ENCODE results near the gene RARA. TPM values are rescaled to one million over a fixed set of nuclear protein-coding genes. Genes with fewer than 3 reads are reported as not detected.

RARA gene
- total and polyA plus RNA-seq, 8 donors, result 6.8 to 19.7 (median 11.6) TPM

GRCh38 chr17:40344421-40345160, 35.6 kb downstream of the RARA start:
- intact Hi-C loops (cut with DNase I), result loop anchor here in 1 of 3 donors (5.0 kb wide), 1 partner anchor 32 kb away; no protein-coding TSS in a partner anchor
- no peak for ATAC-seq
- 62 to 64% methylated on average over 7 of the region's 7 CpGs for WGBS, 2 donors
- Histone ChIP-seq H3K4me1 (peaks cover 22 to 61% (median 26%) of the 10 kb centered on the region in 3 donors), H3K27me3 (no peaks in the 10 kb centered on the region), H3K9me3 (no peaks in the 10 kb centered on the region), H3K36me3 (no peaks in the 10 kb centered on the region), H3K4me3 (peak overlapping the region; percentile 20 to 73 (median 38)), H3K27ac (peak overlapping the region; percentile 12 to 82 (median 68))
- FAIRE-seq, result no peak
- TF ChIP-seq CTCF (IDR thresholded peaks at IDR 0.05), result no peak
- DNase-seq, result no peak

- peaks cover 22 to 61% (median 26%) of the 10 kb centered on the region in 3 donors for H3K4me1 ChIP-seq
- no peak for TF ChIP-seq CTCF (IDR thresholded peaks at IDR 0.05)
- ATAC-seq, result peak; percentile 42 to 68 (median 56)
- no peak for FAIRE-seq
- DNase-seq, result peak; percentile 78 to 91 (median 84)
- H3K9me3 ChIP-seq, result no peaks in the 10 kb centered on the region
- H3K27ac ChIP-seq, result peak overlapping the region; percentile 12 to 82 (median 68)
- intact Hi-C loops (cut with DNase I), result loop anchor here in 1 of 3 donors (5.0 kb wide), 1 partner anchor 33 kb away; no protein-coding TSS in a partner anchor
- H3K4me3 ChIP-seq, result peak overlapping the region; percentile 20 to 73 (median 38)
- H3K36me3 ChIP-seq, result no peaks in the 10 kb centered on the region
- WGBS, 2 donors, result 0 to 1% methylated on average over 41 to 45 of the region's 45 CpGs
- no peaks in the 10 kb centered on the region for H3K27me3 ChIP-seq
Observed at GRCh38 chr17:40345161-40345993, 36.4 kb downstream of the RARA start.

GRCh38 chr17:40345994-40346764, 37.2 kb downstream of the RARA start:
- ATAC-seq, result no peak
- H3K27ac ChIP-seq, result peak overlapping the region in 3 of 4 donors; percentile 58 to 82 (median 78)
- peaks cover 22 to 56% (median 22%) of the 10 kb centered on the region in 3 donors for H3K4me1 ChIP-seq
- no peak for TF ChIP-seq CTCF (IDR thresholded peaks at IDR 0.05)
- H3K9me3 ChIP-seq, result no peaks in the 10 kb centered on the region
- H3K36me3 ChIP-seq, result no peaks in the 10 kb centered on the region
- H3K4me3 ChIP-seq, result peak overlapping the region in 2 of 4 donors; percentile 41 to 73
- 39 to 42% methylated on average over 11 of the region's 11 CpGs for WGBS, 2 donors
- peak in 1 of 6 donors; percentile 24 for DNase-seq
- intact Hi-C loops (cut with DNase I), result loop anchor here in 1 of 3 donors (5.0 kb wide), 1 partner anchor 34 kb away; no protein-coding TSS in a partner anchor
- no peak for FAIRE-seq
- H3K27me3 ChIP-seq, result no peaks in the 10 kb centered on the region

- no peak overlapping the region for H3K27ac ChIP-seq
Observed at GRCh38 chr17:40346765-40347158, 37.8 kb downstream of the RARA start.

More at GRCh38 chr17:40346765-40347158, 37.8 kb downstream of the RARA start:
- intact Hi-C loops (cut with DNase I), result loop anchor here in 1 of 3 donors (5.0 kb wide), 1 partner anchor 34 kb away; no protein-coding TSS in a partner anchor
- Histone ChIP-seq H3K36me3 (peaks cover 0 to 2% (median under 1%) of the 10 kb centered on the region in 3 donors), H3K9me3 (no peaks in the 10 kb centered on the region), H3K27me3 (no peaks in the 10 kb centered on the region), H3K4me1 (peaks cover 22 to 56% (median 22%) of the 10 kb centered on the region in 3 donors), H3K4me3 (no peak overlapping the region)
- ATAC-seq, result no peak
- no peak for FAIRE-seq
- WGBS, 2 donors, result 13 to 14% methylated on average over 1 of the region's 1 CpG
- no peak for TF ChIP-seq CTCF (IDR thresholded peaks at IDR 0.05)
- peak in 2 of 6 donors; percentile 34 to 44 for DNase-seq

Measured in pancreas (tissue), 10 donors.